Measurements from ENCODE around the gene IL22. TPM values are rescaled to one million over a fixed set of nuclear protein-coding genes. Genes with fewer than 3 reads are reported as not detected.

The IL22 gene
- total RNA-seq, 1 donor from 2014 or later, result not detected

- DNase-seq, result no peak
- no peaks in the 10 kb centered on the region for H3K27me3 ChIP-seq (ENCODE audit: low read depth)
- intact Hi-C loops (cut with micrococcal nuclease), result no loop called here
- peaks cover 31% of the 10 kb centered on the region for H3K4me1 ChIP-seq
- TF ChIP-seq CTCF (IDR thresholded peaks at IDR 0.05; ENCODE audit: borderline replicate concordance), result no peak
- no peak overlapping the region for H3K27ac ChIP-seq (replicated peaks)
- H3K9me3 ChIP-seq (replicated peaks), result no peaks in the 10 kb centered on the region
- no peak overlapping the region for H3K4me3 ChIP-seq
- H3K36me3 ChIP-seq, result no peaks in the 10 kb centered on the region
Observed at GRCh38 chr12:68242777-68243176, 10.6 kb downstream of the IL22 start.

- intact Hi-C loops (cut with micrococcal nuclease), result no loop called here
- no peak for TF ChIP-seq CTCF (IDR thresholded peaks at IDR 0.05; ENCODE audit: borderline replicate concordance)
- H3K9me3 ChIP-seq (replicated peaks), result no peaks in the 10 kb centered on the region
- H3K4me3 ChIP-seq, result peak overlapping the region; percentile 28
- no peaks in the 10 kb centered on the region for H3K27me3 ChIP-seq (ENCODE audit: low read depth)
- no peaks in the 10 kb centered on the region for H3K36me3 ChIP-seq
- DNase-seq, result no peak
- H3K4me1 ChIP-seq, result peaks cover 45% of the 10 kb centered on the region
- H3K27ac ChIP-seq (replicated peaks), result peak overlapping the region; percentile 52
Observed at GRCh38 chr12:68240975-68241374, 12.4 kb downstream of the IL22 start.

GRCh38 chr12:68240079-68240478 is 13.3 kb downstream of the IL22 start:
- intact Hi-C loops (cut with micrococcal nuclease), result no loop called here
- Histone ChIP-seq H3K27me3 (ENCODE audit: low read depth) (no peaks in the 10 kb centered on the region), H3K36me3 (no peaks in the 10 kb centered on the region), H3K4me1 (peaks cover 36% of the 10 kb centered on the region), H3K27ac (replicated peaks) (no peak overlapping the region), H3K9me3 (replicated peaks) (no peaks in the 10 kb centered on the region), H3K4me3 (no peak overlapping the region)
- DNase-seq, result no peak
- TF ChIP-seq CTCF (IDR thresholded peaks at IDR 0.05; ENCODE audit: borderline replicate concordance), result no peak

- Histone ChIP-seq H3K27me3 (ENCODE audit: low read depth) (no peaks in the 10 kb centered on the region), H3K4me3 (no peak overlapping the region), H3K4me1 (peaks cover 32% of the 10 kb centered on the region), H3K27ac (replicated peaks) (no peak overlapping the region), H3K9me3 (replicated peaks) (no peaks in the 10 kb centered on the region), H3K36me3 (no peaks in the 10 kb centered on the region)
- no peak for TF ChIP-seq CTCF (IDR thresholded peaks at IDR 0.05; ENCODE audit: borderline replicate concordance)
- DNase-seq, result no peak
- intact Hi-C loops (cut with micrococcal nuclease), result no loop called here
Observed at GRCh38 chr12:68239309-68239982, 14.0 kb downstream of the IL22 start.

- H3K27ac ChIP-seq (replicated peaks), result no peak overlapping the region
- intact Hi-C loops (cut with micrococcal nuclease), result no loop called here
- no peak for TF ChIP-seq CTCF (IDR thresholded peaks at IDR 0.05; ENCODE audit: borderline replicate concordance)
Observed at GRCh38 chr12:68237619-68238018, 15.8 kb downstream of the IL22 start.

More at GRCh38 chr12:68237619-68238018, 15.8 kb downstream of the IL22 start:
- H3K36me3 ChIP-seq, result no peaks in the 10 kb centered on the region
- no peak overlapping the region for H3K4me3 ChIP-seq
- peaks cover 32% of the 10 kb centered on the region for H3K4me1 ChIP-seq
- DNase-seq, result no peak
- H3K27me3 ChIP-seq (ENCODE audit: low read depth), result no peaks in the 10 kb centered on the region
- H3K9me3 ChIP-seq (replicated peaks), result no peaks in the 10 kb centered on the region

All from left ventricle myocardium inferior (tissue), 1 donor.